ENCODE measurements around the gene ITGB5.

GRCh38 chr3:124770336-124771082 is 116.7 kb downstream of the ITGB5 start:
- TF ChIP-seq CTCF (IDR thresholded peaks at IDR 0.05; ENCODE audit: low read length) (no peak), EZH2 (IDR thresholded peaks at IDR 0.05; ENCODE audit: borderline replicate concordance, low read length) (no peak)

Data from OCI-LY1 (cell line).